GM23338 (cell line): ENCODE results near the gene SOD3. TPM values are rescaled to one million over a fixed set of nuclear protein-coding genes. Genes with fewer than 3 reads are reported as not detected.

Experiments
- ATAC-seq: fragments of 200-7000 bp; cut with Tn5 transposase; 3 replicates; pipeline ENCODE4 v1.9.1; 2020
- DNase-seq: peaks from one replicate; pipeline ENCODE4 v3.0.0-alpha.2; 2015; ENCODE audit warnings: low spot score
- H2AFZ ChIP-seq: fragments of 200-600 bp; sonication (generic); 2 replicates; pipeline ENCODE4 v1.8.0; 2016; ENCODE audit warnings: antibody characterized with exemption, mild to moderate bottlenecking, moderate library complexity
- H3F3A ChIP-seq: fragments of 200-600 bp; sonication (generic); replicated peaks from 2 replicates; pipeline ENCODE4 v1.8.0; 2017; ENCODE audit warnings: antibody characterized with exemption, mixed run types, low read depth
- H3K27ac ChIP-seq: fragments of 200-600 bp; sonication (generic); 2 replicates; pipeline ENCODE4 v1.6.1; 2016; ENCODE audit warnings: low read depth
- H3K27me3 ChIP-seq: fragments of 200-600 bp; sonication (generic); 2 replicates; pipeline ENCODE4 v1.8.0; 2016; ENCODE audit warnings: mild to moderate bottlenecking, mixed run types, moderate library complexity; ENCODE audit not compliant: insufficient read depth
- H3K36me3 ChIP-seq: fragments of 200-600 bp; sonication (generic); 2 replicates; pipeline ENCODE4 v1.8.0; 2016; ENCODE audit warnings: mild to moderate bottlenecking; ENCODE audit not compliant: insufficient read depth
- H3K4me1 ChIP-seq: fragments of 200-600 bp; sonication (generic); 2 replicates; pipeline ENCODE4 v1.8.0; 2016; ENCODE audit warnings: mild to moderate bottlenecking, moderate library complexity; ENCODE audit not compliant: insufficient read depth
- H3K4me2 ChIP-seq: fragments of 200-600 bp; sonication (generic); 2 replicates; pipeline ENCODE4 v1.7.1; 2017; ENCODE audit warnings: mixed run types
- H3K4me3 ChIP-seq: fragments of 200-600 bp; sonication (generic); 2 replicates; pipeline ENCODE4 v1.6.1; 2016; ENCODE audit warnings: mixed run types
- H3K79me2 ChIP-seq: fragments of 200-600 bp; sonication (generic); replicated peaks from 2 replicates; pipeline ENCODE4 v1.8.0; 2017; ENCODE audit warnings: mild to moderate bottlenecking; ENCODE audit not compliant: insufficient read depth
- H3K9me2 ChIP-seq: fragments of 200-600 bp; sonication (generic); 2 replicates; pipeline ENCODE4 v1.8.0; 2017; ENCODE audit not compliant: insufficient read depth
- H4K20me1 ChIP-seq: fragments of 200-600 bp; sonication (generic); replicated peaks from 2 replicates; pipeline ENCODE4 v1.8.0; 2017; ENCODE audit warnings: mild to moderate bottlenecking; ENCODE audit not compliant: insufficient read depth
- H3K27ac Mint-ChIP-seq: 2 replicates; pipeline ENCODE4 v1.8.0; 2020; ENCODE audit warnings: inconsistent platforms, mild to moderate bottlenecking, moderate library complexity, mixed read lengths
- H3K27me3 Mint-ChIP-seq: 3 replicates; pipeline ENCODE4 v1.8.0; 2022; ENCODE audit warnings: low read depth, mild to moderate bottlenecking, moderate library complexity, mixed read lengths, inconsistent platforms; ENCODE audit not compliant: insufficient read depth, poor library complexity
- H3K36me3 Mint-ChIP-seq: 3 replicates; pipeline ENCODE4 v1.8.0; 2021; ENCODE audit warnings: low read depth, mild to moderate bottlenecking, inconsistent platforms, moderate library complexity, mixed read lengths
- H3K4me1 Mint-ChIP-seq: 3 replicates; pipeline ENCODE4 v1.8.0; 2020; ENCODE audit warnings: mild to moderate bottlenecking, inconsistent platforms, mixed read lengths
- H3K4me3 Mint-ChIP-seq: 3 replicates; pipeline ENCODE4 v1.8.0; 2021; ENCODE audit warnings: moderate library complexity, mild to moderate bottlenecking, inconsistent platforms, mixed read lengths
- H3K9me3 Mint-ChIP-seq: 3 replicates; pipeline ENCODE4 v1.8.0; 2020; ENCODE audit warnings: moderate library complexity, mild to moderate bottlenecking, inconsistent platforms, mixed read lengths
- CREB1 ChIP-seq: fragments of 250-450 bp; sonication (Bioruptor Pico); IDR thresholded peaks from 2 replicates; pipeline ENCODE4 v1.5.0; 2020; ENCODE audit warnings: low read depth, mild to moderate bottlenecking, moderate library complexity
- EZH2 ChIP-seq: fragments of 200-600 bp; sonication (generic); IDR thresholded peaks from one replicate; pipeline ENCODE4 v1.8.0; 2017; ENCODE audit warnings: antibody characterized with exemption, mild to moderate bottlenecking, low read depth; ENCODE audit not compliant: unreplicated experiment
- NANOG ChIP-seq: IDR thresholded peaks from 2 replicates; pipeline ENCODE4 v1.6.1; 2016; ENCODE audit warnings: antibody characterized with exemption, borderline replicate concordance
- POLR2AphosphoS5 ChIP-seq: IDR thresholded peaks from 2 replicates; pipeline ENCODE4 v1.6.1; 2016; ENCODE audit warnings: antibody characterized with exemption, low read depth
- STAT1 ChIP-seq: IDR thresholded peaks from one replicate; pipeline ENCODE4 v1.6.1; 2016; ENCODE audit warnings: antibody characterized with exemption; ENCODE audit not compliant: unreplicated experiment
- polyA plus RNA-seq: library from polyadenylated mRNA; unstranded; fragments of >200 nt; fragmentation: Nextera tagmentation; extraction: Ambion mirVana; gene quantifications from 2 replicates; pipeline ENCODE4 v1.2.1, GENCODE V29; 2016
- small RNA-seq: library from RNA; depleted of rRNA; stranded (forward); fragments of <200 nt; gene quantifications from one replicate; pipeline ENCODE3, GENCODE V24; 2014; ENCODE audit warnings: low replicate concordance
- total RNA-seq: library from RNA; depleted of rRNA; stranded (reverse); fragments of >200 nt; shearing (Covaris generic); gene quantifications from 2 replicates; pipeline ENCODE4 v1.2.3, GENCODE V29; 2014; rRNA removed
- TF ChIP-seq, protein P1 (sequence below): IDR thresholded peaks from one replicate; pipeline ENCODE4 v1.6.1; 2018; ENCODE audit warnings: antibody characterized with exemption; ENCODE audit not compliant: unreplicated experiment
- TF ChIP-seq, protein P2 (sequence below), 2 experiments: fragments of 200-600 bp in 1 of 2; sonication (generic) in 1 of 2; conservative IDR thresholded peaks; 2 replicates each; pipeline versions ENCODE4 v1.5.1 to v1.6.1; 2016 to 2017; ENCODE audit warnings: antibody characterized with exemption in 2 of 2, low read depth in 2 of 2, mild to moderate bottlenecking in 2 of 2, moderate library complexity in 1 of 2

Gene SOD3
- total and polyA plus RNA-seq, 2 experiments from 2014 or later = 7.5 to 11.8 TPM

DNA sequence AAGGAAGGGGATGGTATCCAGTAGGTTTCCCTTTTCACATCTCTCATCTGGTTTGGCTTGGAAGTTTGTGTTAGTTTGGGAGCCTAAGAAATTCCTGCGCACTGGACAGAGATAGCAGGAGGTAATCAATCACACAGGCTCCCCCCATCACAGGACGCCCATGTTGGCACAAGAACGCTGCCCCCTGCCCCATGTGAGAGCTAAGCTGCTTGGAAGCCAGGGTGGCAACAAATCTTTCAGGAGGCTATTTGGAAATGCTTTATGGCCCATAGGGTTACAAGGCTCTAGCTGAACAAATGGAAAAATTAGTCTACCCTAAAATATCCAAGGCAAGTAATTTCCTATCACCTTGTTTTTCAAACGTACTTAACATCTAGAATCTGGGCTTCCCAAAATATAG lies 54.0 kb downstream of the SOD3 start:
- no peak for ATAC-seq
- 0 out of 2 replicates have a peak, but pooled peaks cover 2% of the 10 kb centered on the region for H4K20me1 ChIP-seq
- H3K4me1 ChIP-seq = no peaks in the 10 kb centered on the region; the same call in 1 of the 2 replicates
- no peak overlapping the region for H3K27ac ChIP-seq
- H3K9me3 Mint-ChIP-seq = no peaks in the 10 kb centered on the region; the same call in 2 of the 3 replicates
- no peaks in the 10 kb centered on the region for H3F3A ChIP-seq
- no peak for DNase-seq
- no peaks in the 10 kb centered on the region for H3K79me2 ChIP-seq
- H3K36me3 Mint-ChIP-seq = no peaks in the 10 kb centered on the region; the same call in 2 of the 3 replicates
- no peak overlapping the region for H3K4me3 ChIP-seq
- no peak overlapping the region for H3K4me2 ChIP-seq
- no peaks in the 10 kb centered on the region for H3K27me3 ChIP-seq
- H2AFZ ChIP-seq = 0 out of 2 replicates have a peak overlapping the region, but pooled peaks have one; percentile 38
- no peak overlapping the region for H3K27ac Mint-ChIP-seq
- peaks cover 20% of the 10 kb centered on the region for H3K4me1 Mint-ChIP-seq
- H3K27me3 Mint-ChIP-seq = peaks cover 2% of the 10 kb centered on the region
- H3K4me3 Mint-ChIP-seq = no peak overlapping the region
- TF ChIP-seq POLR2AphosphoS5 (no peak), EZH2 (no peak), NANOG (no peak), CREB1 (CRISPR knock-in tag) (no peak), STAT1 (no peak)
- TF ChIP-seq, protein P1, sequence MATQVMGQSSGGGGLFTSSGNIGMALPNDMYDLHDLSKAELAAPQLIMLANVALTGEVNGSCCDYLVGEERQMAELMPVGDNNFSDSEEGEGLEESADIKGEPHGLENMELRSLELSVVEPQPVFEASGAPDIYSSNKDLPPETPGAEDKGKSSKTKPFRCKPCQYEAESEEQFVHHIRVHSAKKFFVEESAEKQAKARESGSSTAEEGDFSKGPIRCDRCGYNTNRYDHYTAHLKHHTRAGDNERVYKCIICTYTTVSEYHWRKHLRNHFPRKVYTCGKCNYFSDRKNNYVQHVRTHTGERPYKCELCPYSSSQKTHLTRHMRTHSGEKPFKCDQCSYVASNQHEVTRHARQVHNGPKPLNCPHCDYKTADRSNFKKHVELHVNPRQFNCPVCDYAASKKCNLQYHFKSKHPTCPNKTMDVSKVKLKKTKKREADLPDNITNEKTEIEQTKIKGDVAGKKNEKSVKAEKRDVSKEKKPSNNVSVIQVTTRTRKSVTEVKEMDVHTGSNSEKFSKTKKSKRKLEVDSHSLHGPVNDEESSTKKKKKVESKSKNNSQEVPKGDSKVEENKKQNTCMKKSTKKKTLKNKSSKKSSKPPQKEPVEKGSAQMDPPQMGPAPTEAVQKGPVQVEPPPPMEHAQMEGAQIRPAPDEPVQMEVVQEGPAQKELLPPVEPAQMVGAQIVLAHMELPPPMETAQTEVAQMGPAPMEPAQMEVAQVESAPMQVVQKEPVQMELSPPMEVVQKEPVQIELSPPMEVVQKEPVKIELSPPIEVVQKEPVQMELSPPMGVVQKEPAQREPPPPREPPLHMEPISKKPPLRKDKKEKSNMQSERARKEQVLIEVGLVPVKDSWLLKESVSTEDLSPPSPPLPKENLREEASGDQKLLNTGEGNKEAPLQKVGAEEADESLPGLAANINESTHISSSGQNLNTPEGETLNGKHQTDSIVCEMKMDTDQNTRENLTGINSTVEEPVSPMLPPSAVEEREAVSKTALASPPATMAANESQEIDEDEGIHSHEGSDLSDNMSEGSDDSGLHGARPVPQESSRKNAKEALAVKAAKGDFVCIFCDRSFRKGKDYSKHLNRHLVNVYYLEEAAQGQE = no peak
- TF ChIP-seq, protein P2, sequence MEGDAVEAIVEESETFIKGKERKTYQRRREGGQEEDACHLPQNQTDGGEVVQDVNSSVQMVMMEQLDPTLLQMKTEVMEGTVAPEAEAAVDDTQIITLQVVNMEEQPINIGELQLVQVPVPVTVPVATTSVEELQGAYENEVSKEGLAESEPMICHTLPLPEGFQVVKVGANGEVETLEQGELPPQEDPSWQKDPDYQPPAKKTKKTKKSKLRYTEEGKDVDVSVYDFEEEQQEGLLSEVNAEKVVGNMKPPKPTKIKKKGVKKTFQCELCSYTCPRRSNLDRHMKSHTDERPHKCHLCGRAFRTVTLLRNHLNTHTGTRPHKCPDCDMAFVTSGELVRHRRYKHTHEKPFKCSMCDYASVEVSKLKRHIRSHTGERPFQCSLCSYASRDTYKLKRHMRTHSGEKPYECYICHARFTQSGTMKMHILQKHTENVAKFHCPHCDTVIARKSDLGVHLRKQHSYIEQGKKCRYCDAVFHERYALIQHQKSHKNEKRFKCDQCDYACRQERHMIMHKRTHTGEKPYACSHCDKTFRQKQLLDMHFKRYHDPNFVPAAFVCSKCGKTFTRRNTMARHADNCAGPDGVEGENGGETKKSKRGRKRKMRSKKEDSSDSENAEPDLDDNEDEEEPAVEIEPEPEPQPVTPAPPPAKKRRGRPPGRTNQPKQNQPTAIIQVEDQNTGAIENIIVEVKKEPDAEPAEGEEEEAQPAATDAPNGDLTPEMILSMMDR (conservative IDR thresholded peaks at IDR 0.05; ENCODE audit: low read depth in 2 of 2) = no peak
- no peaks in the 10 kb centered on the region for H3K36me3 ChIP-seq
- H3K9me2 ChIP-seq = no peaks in the 10 kb centered on the region

DNA sequence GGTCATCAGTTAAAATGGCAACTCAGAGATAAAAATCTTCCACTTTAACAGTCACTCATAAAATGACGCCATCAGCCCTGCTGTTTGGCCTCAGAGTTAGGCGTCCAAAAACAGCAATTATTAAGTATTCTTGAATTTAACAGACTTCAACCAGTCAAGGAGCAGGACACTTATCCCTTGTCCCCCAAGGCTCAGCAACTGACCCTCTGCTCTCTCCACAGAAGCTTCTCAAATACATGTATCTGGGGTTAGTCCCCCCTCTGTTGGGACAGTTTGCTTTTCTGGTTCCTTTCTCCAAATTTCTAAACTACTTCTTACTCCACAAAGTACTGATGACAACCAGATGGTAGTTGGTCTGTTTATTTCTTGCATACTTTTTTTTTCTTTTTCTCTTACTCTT lies 54.4 kb downstream of the SOD3 start:
- Histone ChIP-seq H3K4me2 (no peak overlapping the region), H3K36me3 (no peaks in the 10 kb centered on the region), H3K9me2 (no peaks in the 10 kb centered on the region), H3K79me2 (no peaks in the 10 kb centered on the region), H3K27me3 (no peaks in the 10 kb centered on the region), H4K20me1 (0 out of 2 replicates have a peak, but pooled peaks cover 2% of the 10 kb centered on the region), H3F3A (no peaks in the 10 kb centered on the region), H3K4me3 (no peak overlapping the region), H3K27ac (no peak overlapping the region), H2AFZ (no peak overlapping the region), H3K4me1 (no peaks in the 10 kb centered on the region; the same call in 1 of the 2 replicates)
- Mint-ChIP-seq H3K27ac (no peak overlapping the region), H3K9me3 (no peaks in the 10 kb centered on the region; the same call in 2 of the 3 replicates), H3K27me3 (peaks cover 2% of the 10 kb centered on the region), H3K4me1 (peaks cover 20% of the 10 kb centered on the region), H3K4me3 (no peak overlapping the region), H3K36me3 (no peaks in the 10 kb centered on the region; the same call in 2 of the 3 replicates)
- DNase-seq = no peak
- TF ChIP-seq CREB1 (CRISPR knock-in tag) (no peak), NANOG (no peak)
- no peak for ATAC-seq

Small RNA genes within 50 kb of the gene (small RNA-seq; reads per million reads assigned to genes)
- not detected for gene AC006390.1

Other genes starting within 250 kb of the SOD3 start
- 336 and 372 TPM in 2 replicates for gene DHX15, start 211.0 kb upstream of the SOD3 start, total RNA-seq
- 226 and 229 TPM in 2 replicates for gene DHX15, start 211.0 kb upstream of the SOD3 start, polyA plus RNA-seq
- gene CCDC149, start 117.5 kb downstream of the SOD3 start, total RNA-seq = 3.8 and 6.4 TPM in 2 replicates
- gene CCDC149, start 117.5 kb downstream of the SOD3 start, polyA plus RNA-seq = 2.2 and 2.6 TPM in 2 replicates
- gene LGI2, start 235.4 kb downstream of the SOD3 start, total RNA-seq = 6.2 and 8.0 TPM in 2 replicates
- 0.63 and 0.82 TPM in 2 replicates for gene LGI2, start 235.4 kb downstream of the SOD3 start, polyA plus RNA-seq